H1 (cell line): Measurements from ENCODE around the gene KNDC1. TPM values are rescaled to one million over a fixed set of nuclear protein-coding genes. Genes with fewer than 3 reads are reported as not detected.
A peak's percentile ranks its signal among the peaks of the same experiment; 100 is the strongest.

Experiments used
- HDAC2 ChIP-seq, 2 experiments: fragments of 300-600 bp in 1 of 2; sonication (generic) in 1 of 2; IDR thresholded peaks; 2 replicates each; pipeline ENCODE4 v1.6.1; 2011 to 2012; ENCODE audit warnings: low read depth in 2 of 2, low read length in 2 of 2, mild to moderate bottlenecking in 2 of 2, moderate library complexity in 2 of 2, borderline replicate concordance in 1 of 2, inconsistent platforms in 1 of 2
- HDAC6 ChIP-seq: IDR thresholded peaks from one replicate; pipeline ENCODE4 v1.7.1; 2012; ENCODE audit warnings: low read depth, mild to moderate bottlenecking, inconsistent platforms, low read length, moderate library complexity
- JUND ChIP-seq: IDR thresholded peaks from 2 replicates; pipeline ENCODE4 v1.6.1; 2011; ENCODE audit warnings: mild to moderate bottlenecking, improper control_type of control experiment, low read length
- SUZ12 ChIP-seq: fragments of 200-600 bp; sonication (generic); IDR thresholded peaks from 2 replicates; pipeline ENCODE4 v1.6.1; 2012; ENCODE audit warnings: mild to moderate bottlenecking, inconsistent platforms, low read length, moderate library complexity, mixed read lengths
- TCF12 ChIP-seq: IDR thresholded peaks from 2 replicates; pipeline ENCODE4 v1.6.1; 2011; ENCODE audit warnings: low read depth, mild to moderate bottlenecking, low read length
- polyA plus RNA-seq, 7 experiments: library from polyadenylated mRNA; depleted of rRNA in 3 of 7; stranded (reverse) in 5 of 7; unstranded in 2 of 7; fragments of >200 nt in 5 of 7; fragments of 200-250 nt in 2 of 7; gene quantifications; 1 replicate in 5 of 7; 2 replicates in 1 of 7; 4 replicates in 1 of 7; pipeline versions ENCODE4 v1.2.1 to v1.2.3, GENCODE V29; 2011 to 2013; ENCODE audit warnings: missing spikeins in 2 of 7, mixed read lengths in 2 of 7
- total RNA-seq: library from RNA; stranded (reverse); fragmentation: NEBNext Ultra II Directional; extraction: Animal tissue kit (Norgen Biotek cat#: 25700); gene quantifications from 2 replicates; pipeline ENCODE4 v1.2.1, GENCODE V29; 2021
- TF ChIP-seq, protein P1 (sequence below), 3 experiments: IDR thresholded peaks; 1 replicate in 2 of 3; 2 replicates in 1 of 3; pipeline versions ENCODE4 v1.5.1 to v1.6.1; 2011; ENCODE audit warnings: low read length in 3 of 3, mild to moderate bottlenecking in 3 of 3, inconsistent platforms in 2 of 3, low read depth in 1 of 3, moderate library complexity in 1 of 3; ENCODE audit not compliant: insufficient read depth in 1 of 3; ENCODE audit errors: control extremely low read depth in 1 of 3

KNDC1 gene
- total and polyA plus RNA-seq, 2 of the 8 experiments (the other 6 are each of a cell fraction or from before 2014, with no cell fraction given) = 7.5 to 16.7 TPM

DNA sequence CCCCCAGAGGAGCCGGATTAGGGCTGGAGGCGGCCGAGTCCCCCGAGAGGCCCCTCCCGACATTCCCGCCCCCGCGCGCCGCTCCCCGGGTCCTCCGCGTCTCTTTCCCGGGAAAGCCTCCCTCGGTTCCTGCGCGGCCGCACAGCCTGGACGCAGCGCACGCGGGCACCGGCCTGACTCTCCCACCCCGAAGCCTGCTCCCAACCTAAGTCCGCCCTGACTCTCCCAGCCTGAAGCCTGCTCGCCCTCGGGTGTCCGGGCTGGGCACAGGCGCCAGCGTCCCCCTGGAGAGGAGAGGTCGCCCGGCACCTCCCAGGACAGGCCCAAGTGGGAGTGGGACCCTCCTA lies 77.2 kb downstream of the KNDC1 start (continued):
- TF ChIP-seq, protein P1, sequence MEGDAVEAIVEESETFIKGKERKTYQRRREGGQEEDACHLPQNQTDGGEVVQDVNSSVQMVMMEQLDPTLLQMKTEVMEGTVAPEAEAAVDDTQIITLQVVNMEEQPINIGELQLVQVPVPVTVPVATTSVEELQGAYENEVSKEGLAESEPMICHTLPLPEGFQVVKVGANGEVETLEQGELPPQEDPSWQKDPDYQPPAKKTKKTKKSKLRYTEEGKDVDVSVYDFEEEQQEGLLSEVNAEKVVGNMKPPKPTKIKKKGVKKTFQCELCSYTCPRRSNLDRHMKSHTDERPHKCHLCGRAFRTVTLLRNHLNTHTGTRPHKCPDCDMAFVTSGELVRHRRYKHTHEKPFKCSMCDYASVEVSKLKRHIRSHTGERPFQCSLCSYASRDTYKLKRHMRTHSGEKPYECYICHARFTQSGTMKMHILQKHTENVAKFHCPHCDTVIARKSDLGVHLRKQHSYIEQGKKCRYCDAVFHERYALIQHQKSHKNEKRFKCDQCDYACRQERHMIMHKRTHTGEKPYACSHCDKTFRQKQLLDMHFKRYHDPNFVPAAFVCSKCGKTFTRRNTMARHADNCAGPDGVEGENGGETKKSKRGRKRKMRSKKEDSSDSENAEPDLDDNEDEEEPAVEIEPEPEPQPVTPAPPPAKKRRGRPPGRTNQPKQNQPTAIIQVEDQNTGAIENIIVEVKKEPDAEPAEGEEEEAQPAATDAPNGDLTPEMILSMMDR (IDR thresholded peaks at IDR 0.05; ENCODE audit: control extremely low read depth in 1 of 3, insufficient read depth in 1 of 3, low read depth in 1 of 3, low read length in 3 of 3) = no peak
- TF ChIP-seq JUND (no peak), HDAC6 (no peak), HDAC2 (IDR thresholded peaks at IDR 0.05; ENCODE audit: borderline replicate concordance in 1 of 2, low read depth in 2 of 2, low read length in 2 of 2) (no peak), TCF12 (no peak), SUZ12 (peak; percentile 32)
